Measurements from ENCODE around the gene TTLL6. TPM values are rescaled to one million over a fixed set of nuclear protein-coding genes. Genes with fewer than 3 reads are reported as not detected.
A peak's percentile ranks its signal among the peaks of the same experiment; 100 is the strongest.

The TTLL6 gene
- total RNA-seq, 1 experiment from 2014 or later: 2.4 TPM

- H3K79me1 ChIP-seq (ENCODE audit: insufficient read depth, low read depth, low read length, poor library complexity, severe bottlenecking): no peaks in the 10 kb centered on the region
- H2BK12ac ChIP-seq (ENCODE audit: insufficient read length, low read depth, low read length): no peak overlapping the region
- no peak for DNase-seq
- no peak overlapping the region for H2BK120ac ChIP-seq (ENCODE audit: low read depth, low read length, poor library complexity, severe bottlenecking)
- Mint-ChIP-seq H3K27me3 (ENCODE audit: low read depth) (peaks cover 27% of the 10 kb centered on the region), H3K4me3 (peak overlapping the region; percentile 78 to 98), H3K36me3 (ENCODE audit: insufficient read depth in 1 of 3, low read depth in 3 of 3) (peaks cover 0 to 2% (median 0%) of the 10 kb centered on the region in 3 experiments; a peak in 1 of 7 replicates), H3K9me3 (no peaks in the 10 kb centered on the region), H3K27ac (peak overlapping the region in 2 of 3 experiments; percentile 13 to 72; a peak in 2 of 7 replicates), H3K4me1 (peaks cover 29 to 43% of the 10 kb centered on the region in 2 experiments)
- TF ChIP-seq, protein P1, sequence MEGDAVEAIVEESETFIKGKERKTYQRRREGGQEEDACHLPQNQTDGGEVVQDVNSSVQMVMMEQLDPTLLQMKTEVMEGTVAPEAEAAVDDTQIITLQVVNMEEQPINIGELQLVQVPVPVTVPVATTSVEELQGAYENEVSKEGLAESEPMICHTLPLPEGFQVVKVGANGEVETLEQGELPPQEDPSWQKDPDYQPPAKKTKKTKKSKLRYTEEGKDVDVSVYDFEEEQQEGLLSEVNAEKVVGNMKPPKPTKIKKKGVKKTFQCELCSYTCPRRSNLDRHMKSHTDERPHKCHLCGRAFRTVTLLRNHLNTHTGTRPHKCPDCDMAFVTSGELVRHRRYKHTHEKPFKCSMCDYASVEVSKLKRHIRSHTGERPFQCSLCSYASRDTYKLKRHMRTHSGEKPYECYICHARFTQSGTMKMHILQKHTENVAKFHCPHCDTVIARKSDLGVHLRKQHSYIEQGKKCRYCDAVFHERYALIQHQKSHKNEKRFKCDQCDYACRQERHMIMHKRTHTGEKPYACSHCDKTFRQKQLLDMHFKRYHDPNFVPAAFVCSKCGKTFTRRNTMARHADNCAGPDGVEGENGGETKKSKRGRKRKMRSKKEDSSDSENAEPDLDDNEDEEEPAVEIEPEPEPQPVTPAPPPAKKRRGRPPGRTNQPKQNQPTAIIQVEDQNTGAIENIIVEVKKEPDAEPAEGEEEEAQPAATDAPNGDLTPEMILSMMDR (conservative IDR thresholded peaks at IDR 0.05): no peak
- H4K8ac ChIP-seq (replicated peaks; ENCODE audit: insufficient read length, low read depth, low read length): no peak overlapping the region
- peaks cover 9% of the 10 kb centered on the region for H3K4me1 ChIP-seq (ENCODE audit: insufficient read depth, low read length)
- H4K20me1 ChIP-seq (ENCODE audit: control insufficient read depth, insufficient read depth, insufficient read length): no peaks in the 10 kb centered on the region
- H2BK20ac ChIP-seq (ENCODE audit: low read depth, low read length, poor library complexity, severe bottlenecking): no peak overlapping the region
- H4K91ac ChIP-seq (ENCODE audit: insufficient read length, low read depth, low read length): no peak overlapping the region
- no peak overlapping the region for H3K27ac ChIP-seq (ENCODE audit: insufficient read length, low read depth, low read length)
- no peaks in the 10 kb centered on the region for H3K79me2 ChIP-seq (ENCODE audit: insufficient read depth, low read length)
- H4K5ac ChIP-seq (ENCODE audit: insufficient read length, low read depth, low read length): no peak overlapping the region
- peak overlapping the region; percentile 53 for H3K4me2 ChIP-seq (ENCODE audit: insufficient read depth, insufficient read length, low read length)
- H3K18ac ChIP-seq (ENCODE audit: insufficient read length, low read depth, low read length): no peak overlapping the region
- no peaks in the 10 kb centered on the region for H3K27me3 ChIP-seq (ENCODE audit: insufficient read depth, low read length)
- H2AFZ ChIP-seq (ENCODE audit: low read length): no peak overlapping the region
- H3K23me2 ChIP-seq (ENCODE audit: insufficient read length, low read depth, low read length, poor library complexity, severe bottlenecking): no peaks in the 10 kb centered on the region
- no peak overlapping the region for H3K4ac ChIP-seq (ENCODE audit: low read depth, low read length)
- H2BK15ac ChIP-seq (ENCODE audit: low read depth, low read length): no peak overlapping the region
- H3K9ac ChIP-seq (ENCODE audit: extremely low read depth, insufficient read length, low read length): peak overlapping the region; percentile 17
- H3T11ph ChIP-seq (ENCODE audit: low read length): no peak overlapping the region
- H3K14ac ChIP-seq (ENCODE audit: insufficient read depth, low read length): no peak overlapping the region
- H2AK5ac ChIP-seq (ENCODE audit: insufficient read length, low read length): no peak overlapping the region
- no peak overlapping the region for H3K56ac ChIP-seq (ENCODE audit: insufficient read length, low read depth, low read length)
- no peaks in the 10 kb centered on the region for H3K9me3 ChIP-seq (ENCODE audit: control insufficient read depth, low read depth, low read length)
- no peak overlapping the region for H2BK5ac ChIP-seq (ENCODE audit: insufficient read length, low read length)
- WGBS (ENCODE audit: extremely low coverage, insufficient read length, low lambda C conversion rate): no CpG with 5 or more reads among the region's 7 CpGs
- no peak overlapping the region for H3K23ac ChIP-seq (ENCODE audit: insufficient read length, low read depth, low read length)
Measured at GRCh38 chr17:48816438-48816773, 623 bp downstream of the TTLL6 start.

All from H9 (cell line).